GM21381 (cell line): ENCODE data around the gene FAM168A.
"Not testable (repeated sequence)": the region's sequence is repeated elsewhere in the genome, so short reads cannot be mapped to it uniquely, and the experiment has no call there.

ENCODE experiments used
- ATAC-seq: cut with Tn5 transposase; IDR thresholded peaks from one replicate; pipeline ENCODE4 v1.9.1; 2021; ENCODE audit warnings: mild to moderate bottlenecking, moderate library complexity; ENCODE audit not compliant: unreplicated experiment

The FAM168A gene

DNA sequence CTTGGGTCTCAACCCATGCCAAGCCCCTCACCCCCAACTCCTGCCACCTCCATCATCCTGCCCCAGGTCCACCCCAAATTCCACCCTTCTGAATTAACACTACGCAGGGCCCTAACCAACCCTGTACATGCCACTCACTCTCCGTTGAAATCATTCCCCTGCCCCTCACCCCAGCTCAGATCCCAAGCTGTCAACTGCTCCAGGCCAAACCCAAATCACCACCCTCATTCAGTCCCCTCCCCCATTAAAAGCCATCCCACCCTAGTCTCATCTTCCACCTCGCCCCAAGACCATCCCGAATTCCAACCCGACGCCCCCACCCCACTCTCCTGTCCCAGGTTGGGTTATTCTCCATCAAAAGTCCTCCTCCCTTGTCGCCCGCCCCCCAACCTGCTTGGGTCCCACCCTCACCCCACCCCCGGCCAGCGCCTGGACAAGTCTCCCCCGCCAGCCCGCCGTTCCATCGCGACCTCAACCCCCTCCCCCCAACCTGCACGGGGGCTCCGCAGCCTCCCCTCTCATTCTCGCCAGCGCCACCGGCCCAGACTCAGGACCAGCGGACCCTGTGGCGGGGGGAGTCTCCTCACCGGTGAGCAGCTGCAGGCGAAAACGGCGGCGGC lies 466 bp downstream of the FAM168A start:
- no peak for ATAC-seq

DNA sequence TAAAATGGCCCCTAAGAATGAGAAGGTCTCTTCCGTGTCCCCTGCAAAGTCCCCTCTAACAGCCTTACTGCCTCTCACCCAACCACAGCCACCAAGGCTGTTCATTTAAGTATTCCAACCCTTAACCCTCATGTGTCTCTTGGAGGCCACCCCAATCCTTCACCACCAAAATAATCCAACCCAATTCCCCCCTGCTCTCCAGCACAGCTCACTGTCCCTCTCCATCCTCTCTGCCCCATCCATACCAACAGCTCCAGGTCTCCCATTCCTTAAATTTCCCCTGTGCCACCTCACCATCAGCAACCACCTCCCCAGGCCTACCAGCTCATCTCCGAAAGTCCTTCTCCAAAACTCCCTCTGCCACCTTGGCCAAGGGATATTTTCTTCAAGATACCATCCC lies 1.4 kb downstream of the FAM168A start:
- ATAC-seq: no peak

DNA sequence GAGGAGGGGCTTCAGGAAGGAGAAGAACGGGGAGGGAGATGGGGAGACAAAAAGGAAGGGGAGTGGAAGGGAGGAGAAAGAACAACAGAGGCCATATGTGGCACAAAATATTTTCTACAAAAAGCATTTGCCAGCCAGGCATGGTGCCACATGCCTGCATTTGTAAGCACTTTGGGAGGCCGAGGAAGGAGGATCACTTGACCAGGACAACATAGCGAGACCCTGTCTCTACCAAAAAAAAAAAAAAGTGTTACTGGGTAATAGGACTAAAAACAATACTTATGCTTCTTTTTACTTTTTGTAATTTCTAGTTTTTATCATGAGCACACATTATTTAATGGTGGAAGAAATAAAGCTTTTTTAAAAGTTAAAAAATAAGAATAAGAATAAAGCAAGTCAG lies 5.3 kb downstream of the FAM168A start:
- no peak for ATAC-seq

DNA sequence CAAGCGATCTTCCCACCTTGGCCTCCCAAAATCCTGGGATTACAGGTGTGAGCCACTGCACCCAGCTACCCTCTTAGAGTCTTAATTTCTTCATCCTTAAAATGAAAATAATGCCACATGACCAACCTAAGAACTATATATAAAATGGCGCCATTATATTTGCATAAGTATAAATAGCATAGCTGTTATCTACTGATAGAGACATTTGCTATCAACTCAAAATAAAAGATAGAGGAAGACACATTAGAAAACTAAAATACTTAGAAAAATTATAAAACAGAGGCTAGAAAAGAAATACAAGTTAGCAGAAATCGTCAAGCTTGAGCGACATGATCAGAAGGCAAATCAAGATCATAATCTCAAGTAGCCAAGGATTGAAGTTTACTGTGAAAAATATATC lies 6.2 kb downstream of the FAM168A start:
- ATAC-seq: no peak

DNA sequence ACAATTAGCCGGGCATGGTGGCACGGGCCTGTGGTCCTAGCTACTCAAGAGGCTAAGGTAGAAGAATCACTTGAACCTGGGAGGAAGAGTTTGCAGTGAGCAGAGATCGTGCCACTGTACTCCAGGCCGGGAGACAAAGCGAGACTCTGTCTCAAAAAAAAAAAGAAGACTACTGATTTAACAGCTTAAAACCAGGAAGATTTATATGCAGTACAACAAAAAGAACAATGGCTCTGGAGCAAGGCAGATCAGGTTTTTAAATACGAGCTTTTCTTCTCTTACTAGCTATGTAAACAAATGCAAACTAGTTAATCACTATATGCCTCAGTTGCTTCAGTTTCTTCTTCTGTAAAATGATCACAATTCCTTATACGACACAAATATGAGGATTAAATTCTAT lies 6.9 kb downstream of the FAM168A start:
- ATAC-seq: no peak

DNA sequence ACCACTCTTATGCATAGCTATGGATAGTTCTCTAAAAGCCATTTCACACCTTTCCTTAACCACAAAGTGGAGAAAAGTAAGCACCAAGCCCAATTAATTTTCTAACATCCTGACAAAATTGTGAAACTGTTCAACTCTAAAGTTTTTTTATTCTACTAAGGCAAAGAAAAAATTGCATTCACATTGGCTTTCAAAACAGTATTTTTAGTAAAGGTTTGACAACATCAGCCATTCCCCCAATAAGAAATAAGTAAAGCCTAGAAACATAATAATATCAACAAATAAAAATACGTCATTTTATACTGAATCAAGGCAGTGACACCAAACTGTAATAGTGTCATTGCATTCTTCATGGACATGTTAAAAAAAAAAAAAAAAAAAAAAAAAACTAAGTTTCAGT lies 11.1 kb downstream of the FAM168A start:
- ATAC-seq: no peak

DNA sequence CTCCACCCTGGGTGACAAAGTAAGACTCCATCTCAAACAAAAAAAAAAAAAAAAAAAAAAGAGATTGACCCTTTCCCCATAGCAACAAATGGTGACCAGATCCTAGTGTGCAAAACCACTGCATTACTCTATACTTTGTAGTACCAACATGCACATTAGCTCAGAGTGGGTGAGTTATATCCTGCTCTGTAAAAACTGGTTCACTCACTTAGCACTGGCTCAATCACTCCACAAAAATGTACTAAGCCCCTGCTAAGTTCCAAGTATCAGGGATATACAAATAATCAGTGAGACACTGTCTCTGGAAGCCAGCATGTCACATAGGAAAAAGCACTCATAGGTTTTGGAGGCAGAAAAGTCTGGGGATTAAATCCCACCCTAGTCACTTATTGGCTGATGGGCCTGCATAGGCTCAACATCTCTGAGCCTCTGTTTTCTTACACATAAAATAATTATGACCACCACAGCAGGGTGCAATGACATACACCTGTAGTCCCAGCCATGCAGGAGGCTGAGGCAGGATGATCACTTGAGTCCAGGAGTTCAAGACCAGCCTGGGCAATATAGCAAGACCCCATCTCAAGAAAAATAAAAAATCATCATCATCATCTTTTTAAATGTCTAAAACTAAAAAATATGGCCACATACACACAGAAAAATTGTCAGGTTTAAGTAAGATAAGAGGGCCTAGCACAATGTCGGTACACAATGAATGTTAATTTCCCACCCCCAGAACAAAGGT lies 11.9 kb downstream of the FAM168A start:
- ATAC-seq: no peak

DNA sequence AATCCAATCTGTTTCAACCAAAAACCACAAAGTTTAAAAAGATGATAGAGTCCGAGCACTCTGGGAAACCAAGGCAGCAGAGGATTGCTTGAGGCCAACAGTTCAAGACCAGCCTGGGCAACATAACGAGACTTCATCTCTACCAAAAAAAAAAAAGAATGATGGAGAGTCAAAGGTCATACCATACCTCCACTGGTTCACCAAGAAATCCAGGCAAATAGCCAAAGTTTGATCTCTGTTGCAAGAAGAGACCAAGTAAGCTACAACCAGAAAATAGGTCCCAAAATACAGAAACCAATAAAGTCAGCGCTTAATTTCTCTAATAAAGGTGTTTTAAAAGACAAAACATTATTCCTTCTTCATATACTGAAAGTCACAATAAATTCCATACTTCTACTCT lies 13.1 kb downstream of the FAM168A start:
- no peak for ATAC-seq

DNA sequence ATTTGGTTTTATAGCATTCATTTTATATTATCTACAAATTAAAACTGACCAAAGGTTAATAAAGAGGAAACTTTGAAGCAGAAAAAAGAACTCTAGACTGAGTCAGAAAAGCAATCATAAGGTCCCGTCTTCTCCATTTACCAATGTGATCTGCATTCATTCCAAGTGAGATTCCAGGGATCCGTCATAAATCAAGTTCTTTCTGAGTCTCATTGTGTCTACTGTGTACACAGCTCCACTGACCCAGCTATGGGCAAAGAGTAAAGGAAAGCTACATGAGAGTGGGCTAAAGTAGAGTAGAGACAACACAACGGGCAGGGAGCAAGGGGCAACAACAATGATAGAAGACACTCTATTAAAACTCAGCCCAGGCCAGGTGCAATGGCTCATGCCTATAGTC lies 15.3 kb downstream of the FAM168A start:
- no peak for ATAC-seq

DNA sequence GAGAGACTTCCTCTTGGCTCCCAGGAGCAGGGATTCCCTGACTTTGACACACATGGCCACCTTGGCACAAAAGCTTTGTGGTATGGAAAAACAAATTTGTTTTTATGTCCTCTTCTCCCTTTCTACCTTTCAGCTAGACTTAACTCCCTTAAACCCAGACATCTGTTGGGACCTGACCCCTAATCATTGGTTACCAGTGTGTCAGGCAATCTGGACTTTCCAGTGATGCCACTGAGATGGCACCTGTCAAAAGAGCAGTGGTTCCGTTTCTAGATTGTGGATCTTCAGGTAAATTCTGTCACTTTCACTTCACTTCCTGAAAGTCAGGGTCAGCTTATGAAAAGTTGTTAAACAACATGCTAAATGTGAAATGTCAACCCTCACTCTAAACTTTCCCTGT lies 17.2 kb downstream of the FAM168A start:
- ATAC-seq: not testable (repeated sequence)

DNA sequence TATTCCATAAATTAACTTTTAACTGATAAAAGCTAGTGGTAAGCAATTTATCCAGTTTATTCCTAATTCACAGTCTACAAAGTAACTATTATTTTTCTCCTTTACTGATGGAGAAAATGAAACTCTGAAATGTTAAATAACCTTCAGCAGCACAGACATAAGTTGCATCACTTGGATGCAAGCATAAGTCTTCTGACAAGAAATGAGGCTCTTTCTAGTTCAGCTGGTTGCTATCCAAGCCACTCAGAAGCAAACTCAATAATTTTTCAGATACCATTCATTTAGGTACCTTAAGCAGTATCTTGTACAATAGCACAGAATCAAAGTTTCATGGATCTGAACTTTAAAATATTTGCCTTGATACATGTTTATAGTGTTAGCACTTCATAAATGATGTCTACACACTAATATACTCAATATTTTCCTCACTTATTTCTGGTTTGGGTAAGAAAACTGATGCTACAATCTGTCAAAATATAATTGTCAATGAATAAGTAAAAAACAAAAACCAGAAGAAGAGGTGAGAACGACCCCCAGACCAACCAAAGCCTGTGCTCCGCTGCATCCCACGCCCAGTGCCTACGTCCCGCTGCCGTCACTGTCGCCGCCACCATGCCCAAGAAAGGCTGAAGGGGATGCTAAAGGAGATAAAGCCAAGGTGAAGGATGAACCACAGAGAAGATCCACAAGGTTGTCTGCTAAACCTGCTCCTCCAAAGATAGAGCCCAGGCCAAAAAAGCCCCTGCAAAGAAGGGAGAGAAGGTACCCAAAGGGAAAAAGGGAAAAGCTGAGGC lies 18.1 kb downstream of the FAM168A start:
- ATAC-seq: no peak

DNA sequence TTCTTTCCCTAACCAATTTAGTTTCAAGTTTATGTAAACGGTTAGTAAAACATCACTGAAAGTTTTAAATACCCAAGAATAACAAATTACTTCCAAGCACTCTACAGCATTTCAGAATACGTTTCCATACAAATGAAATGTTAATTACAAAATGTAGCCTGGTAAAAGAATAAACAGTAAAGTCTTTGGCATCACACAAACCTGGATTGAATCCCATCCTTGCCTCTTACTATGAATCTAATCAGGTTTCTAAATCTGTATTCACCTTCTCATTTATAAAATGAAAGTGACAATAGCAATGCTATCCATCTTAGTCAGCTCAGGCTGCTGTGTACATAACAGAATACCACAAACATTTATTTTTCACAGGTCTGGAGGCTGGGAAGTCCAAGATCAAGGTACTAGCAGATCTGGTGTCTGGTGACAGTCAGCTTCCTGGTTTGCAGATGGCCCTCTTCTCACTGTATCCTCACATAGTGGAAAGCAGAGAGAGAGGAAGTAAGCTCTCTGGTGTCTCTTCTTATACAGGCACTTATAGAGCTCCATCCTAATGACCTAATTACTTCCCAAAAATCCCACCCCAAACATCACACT lies 19.2 kb downstream of the FAM168A start:
- no peak for ATAC-seq

DNA sequence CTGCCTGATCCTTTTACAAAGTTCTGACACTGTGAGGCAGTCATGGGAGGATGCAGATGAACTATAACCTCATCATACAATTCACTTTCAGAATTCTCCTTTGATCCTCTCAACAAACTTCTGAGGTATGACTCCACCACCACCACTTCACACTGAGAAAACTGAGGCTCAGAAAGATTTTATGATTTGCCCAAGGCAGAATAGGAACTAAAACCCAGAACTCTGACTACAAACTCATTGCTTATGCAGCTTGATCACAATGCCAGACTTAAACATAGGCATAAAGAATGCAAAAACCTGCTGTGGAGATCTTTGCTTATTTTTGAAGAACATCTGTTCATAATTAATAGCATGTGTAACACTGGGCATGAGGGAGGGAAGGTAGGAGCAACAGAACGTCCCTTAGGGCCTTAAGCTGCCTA lies 20.4 kb downstream of the FAM168A start:
- no peak for ATAC-seq

DNA sequence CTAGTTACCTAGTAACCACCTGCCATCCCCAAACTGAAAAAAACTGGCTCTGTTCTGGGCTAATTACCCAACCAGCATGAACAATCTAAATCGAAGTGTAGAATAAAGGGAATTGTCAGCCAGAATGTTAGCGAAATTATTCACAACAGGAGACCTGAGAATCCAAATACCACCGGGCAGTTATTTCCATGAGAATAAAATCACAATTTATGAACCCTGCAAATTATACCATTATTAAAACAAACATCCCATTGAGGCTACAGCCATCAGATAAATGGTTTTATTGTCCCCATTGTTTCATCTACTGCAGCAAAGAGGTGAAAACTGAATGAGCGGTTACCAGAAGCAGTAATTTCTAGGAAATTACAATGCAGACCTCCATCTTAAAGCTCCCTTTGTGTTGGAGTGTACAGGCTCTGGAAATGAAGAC lies 21.7 kb downstream of the FAM168A start:
- ATAC-seq: no peak

DNA sequence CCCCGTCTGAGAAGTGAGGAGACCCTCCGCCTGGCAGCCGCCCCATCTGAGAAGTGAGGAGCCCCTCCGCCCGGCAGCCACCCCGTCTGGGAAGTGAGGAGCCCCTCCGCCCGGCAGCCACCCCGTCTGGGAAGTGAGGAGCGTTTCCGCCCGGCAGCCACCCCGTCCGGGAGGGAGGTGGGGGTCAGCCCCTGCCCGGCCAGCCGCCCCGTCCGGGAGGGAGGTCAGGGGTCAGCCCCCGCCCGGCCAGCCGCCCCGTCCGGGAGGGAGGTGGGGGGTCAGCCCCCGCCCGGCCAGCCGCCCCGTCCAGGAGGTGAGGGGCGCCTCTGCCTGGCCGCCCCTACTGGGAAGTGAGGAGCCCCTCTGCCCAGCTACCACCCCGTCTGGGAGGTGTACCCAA lies 25.9 kb downstream of the FAM168A start:
- ATAC-seq: not testable (repeated sequence)

DNA sequence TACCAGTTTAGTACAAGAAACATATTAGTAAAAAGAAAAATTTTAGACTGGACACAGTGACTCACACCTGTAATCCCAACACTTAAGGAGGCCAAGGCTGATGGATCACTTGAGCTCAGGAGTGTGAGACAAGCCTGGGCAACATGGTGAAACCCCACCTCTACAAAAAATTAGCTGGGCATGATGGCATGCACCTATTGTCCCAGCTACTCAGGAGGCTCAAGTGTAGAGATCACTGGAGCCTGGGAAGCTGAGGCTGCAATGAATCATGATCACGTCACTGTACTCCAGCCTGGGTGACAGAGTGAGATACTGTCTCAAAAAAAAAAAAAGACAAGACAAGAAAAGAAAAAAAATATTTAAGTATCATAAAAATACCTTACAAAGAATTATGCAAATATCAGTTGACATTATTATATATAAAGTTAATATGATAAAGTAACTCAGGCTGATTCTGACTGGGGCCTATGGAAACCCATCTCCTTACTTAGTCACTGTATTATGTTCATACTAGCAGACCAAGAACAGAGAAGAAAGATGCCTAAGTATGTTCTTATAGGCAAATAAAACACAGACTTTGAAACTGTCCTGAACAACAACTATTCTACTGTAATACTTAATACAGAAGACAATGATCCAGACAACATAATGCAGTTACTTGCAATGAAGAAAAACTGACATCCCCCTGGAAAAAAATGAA lies 27.3 kb downstream of the FAM168A start:
- ATAC-seq: no peak

DNA sequence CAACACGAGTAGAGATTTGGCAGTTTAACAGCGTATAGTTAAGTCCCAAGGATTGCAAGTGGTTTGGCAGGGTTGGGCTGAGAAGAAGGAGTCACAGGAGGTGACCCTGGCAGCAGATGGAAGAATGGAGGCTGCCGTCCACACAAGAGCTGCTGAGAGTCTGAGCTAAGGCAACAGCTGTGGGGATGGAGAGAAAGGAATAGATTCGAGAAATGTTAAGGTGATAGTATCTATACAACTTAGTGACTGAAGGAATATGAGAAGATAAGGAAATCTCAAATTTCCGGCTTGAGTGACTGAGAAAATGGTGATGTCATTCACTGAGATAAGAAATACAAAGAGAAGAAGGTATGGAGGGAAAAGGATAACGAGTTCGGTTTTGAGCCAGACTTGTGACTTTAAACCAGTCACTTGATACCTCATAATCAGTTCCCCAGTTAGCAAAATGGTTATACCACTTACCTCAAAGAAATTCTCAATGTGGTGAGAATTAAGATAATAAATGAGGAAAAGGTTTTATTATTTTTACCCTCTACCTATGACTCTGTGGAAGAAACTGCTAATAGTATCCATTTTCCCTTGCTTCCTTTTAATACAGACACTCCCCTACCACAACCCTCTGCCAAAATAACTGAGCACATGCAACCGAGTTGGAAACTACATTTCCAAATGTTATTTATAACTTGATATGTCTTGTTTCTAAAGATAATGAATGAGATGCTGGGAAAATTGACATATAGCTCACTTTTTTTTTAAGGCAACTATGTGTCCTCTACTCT lies 30.7 kb downstream of the FAM168A start:
- ATAC-seq: no peak

DNA sequence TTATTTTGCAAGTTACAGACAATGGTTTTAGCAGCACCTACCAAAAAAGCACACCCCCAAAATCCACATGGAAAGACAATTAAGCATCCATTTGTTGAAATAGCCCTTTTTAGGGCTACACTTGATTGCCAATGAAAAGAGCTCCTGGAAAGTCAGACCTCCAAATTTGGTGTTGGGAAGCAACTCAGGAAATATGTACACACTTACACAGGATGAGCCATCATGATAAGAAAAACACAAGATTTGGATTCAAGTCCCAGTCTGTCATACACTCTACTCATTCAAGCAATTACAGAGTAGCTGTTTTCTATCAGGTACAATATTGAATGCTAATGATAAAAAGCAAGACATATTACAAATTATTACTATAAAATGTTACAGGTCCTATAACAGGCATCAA lies 31.5 kb downstream of the FAM168A start:
- no peak for ATAC-seq

DNA sequence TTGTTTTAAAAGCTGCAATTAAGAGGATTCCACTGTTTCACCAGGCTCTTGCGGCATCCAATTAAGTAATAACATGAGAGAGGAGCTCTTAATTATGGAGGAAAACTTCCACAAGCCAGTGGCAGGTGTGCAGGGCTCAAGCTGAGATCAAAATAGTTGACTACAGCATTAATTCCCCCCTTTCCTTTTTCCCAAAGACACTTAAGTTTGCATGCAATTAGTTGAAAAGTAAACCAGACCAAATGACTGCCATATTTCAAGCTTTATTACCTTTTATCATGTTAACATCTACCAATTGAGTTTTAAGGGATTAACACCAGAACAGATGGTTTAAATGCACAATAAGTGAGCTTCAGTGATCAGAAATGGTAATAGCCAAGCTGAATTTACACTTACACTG lies 32.1 kb downstream of the FAM168A start:
- no peak for ATAC-seq

DNA sequence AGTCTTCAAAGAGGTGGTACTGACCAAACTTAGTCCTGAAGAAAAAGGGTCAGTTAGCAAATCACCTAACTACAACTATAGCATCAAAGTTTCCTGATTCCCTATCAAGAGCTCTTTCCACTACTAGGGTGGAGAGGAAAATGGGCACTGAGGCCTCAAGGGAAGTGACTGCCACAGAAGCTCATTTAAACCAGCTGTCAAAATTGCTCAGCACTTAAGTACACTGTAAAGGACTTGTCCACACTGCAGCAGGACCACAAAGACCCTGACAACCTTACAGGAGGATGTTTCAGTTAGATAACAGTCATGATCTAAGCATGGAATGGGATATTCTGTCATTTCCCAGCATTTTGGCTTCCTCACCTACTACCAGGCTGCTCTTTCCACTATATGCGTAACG lies 33.0 kb downstream of the FAM168A start:
- ATAC-seq: no peak
